ENCODE data around the gene HAPSTR1.
"Not testable (repeated sequence)": the region's sequence is repeated elsewhere in the genome, so short reads cannot be mapped to it uniquely, and the experiment has no call there.

HAPSTR1 gene

GRCh38 chr16:9071377-9071776, 20.1 kb upstream of the HAPSTR1 start:
- no peak for DNase-seq (ENCODE audit: low read depth in 2 of 2)

GRCh38 chr16:9072806-9073341, 18.6 kb upstream of the HAPSTR1 start:
- no peak for DNase-seq (ENCODE audit: low read depth in 2 of 2)

GRCh38 chr16:9075299-9076071, 16.0 kb upstream of the HAPSTR1 start:
- no peak for DNase-seq (ENCODE audit: low read depth in 2 of 2)

GRCh38 chr16:9077091-9077809, 14.2 kb upstream of the HAPSTR1 start:
- DNase-seq (ENCODE audit: low read depth in 2 of 2): no peak

GRCh38 chr16:9078467-9079429, 12.7 kb upstream of the HAPSTR1 start:
- DNase-seq (ENCODE audit: low read depth in 2 of 2): not testable (repeated sequence)

GRCh38 chr16:9079430-9079812, 12.0 kb upstream of the HAPSTR1 start:
- DNase-seq (ENCODE audit: low read depth in 2 of 2): no peak

- no peak for DNase-seq (ENCODE audit: low read depth in 2 of 2)
These were observed 10.3 kb upstream of the HAPSTR1 start for GRCh38 chr16:9081158-9081557.

GRCh38 chr16:9081843-9082242, 9.6 kb upstream of the HAPSTR1 start:
- no peak for DNase-seq (ENCODE audit: low read depth in 2 of 2)

- no peak for DNase-seq (ENCODE audit: low read depth in 2 of 2)
These were observed 9.0 kb upstream of the HAPSTR1 start for GRCh38 chr16:9082422-9082821.

- not testable (repeated sequence) for DNase-seq (ENCODE audit: low read depth in 2 of 2)
These were observed 3.7 kb upstream of the HAPSTR1 start for GRCh38 chr16:9087733-9088132.

GRCh38 chr16:9088848-9089247, 2.6 kb upstream of the HAPSTR1 start:
- no peak for DNase-seq (ENCODE audit: low read depth in 2 of 2)

GRCh38 chr16:9089660-9090059, 1.8 kb upstream of the HAPSTR1 start:
- DNase-seq (ENCODE audit: low read depth in 2 of 2): no peak

- DNase-seq (ENCODE audit: low read depth in 2 of 2): no peak
These were observed 1.1 kb upstream of the HAPSTR1 start for GRCh38 chr16:9090101-9090959.

GRCh38 chr16:9091867-9092281, 430 bp downstream of the HAPSTR1 start:
- no peak for DNase-seq (ENCODE audit: low read depth in 2 of 2)

GRCh38 chr16:9092282-9092977, 986 bp downstream of the HAPSTR1 start:
- no peak for DNase-seq (ENCODE audit: low read depth in 2 of 2)

GRCh38 chr16:9092978-9093344, 1.5 kb downstream of the HAPSTR1 start:
- no peak for DNase-seq (ENCODE audit: low read depth in 2 of 2)

GRCh38 chr16:9094011-9094846, 2.8 kb downstream of the HAPSTR1 start:
- no peak for DNase-seq (ENCODE audit: low read depth in 2 of 2)

GRCh38 chr16:9095171-9095570, 3.7 kb downstream of the HAPSTR1 start:
- no peak for DNase-seq (ENCODE audit: low read depth in 2 of 2)

- no peak for DNase-seq (ENCODE audit: low read depth in 2 of 2)
These were observed 4.4 kb downstream of the HAPSTR1 start for GRCh38 chr16:9095656-9096397.
